CMK (cell line): Measurements from ENCODE around the gene ADAM15.

Experiments
- DNase-seq: peaks from one replicate; pipeline ENCODE4 v3.0.0-alpha.2; 2010; ENCODE audit warnings: low read depth

The ADAM15 gene

DNA sequence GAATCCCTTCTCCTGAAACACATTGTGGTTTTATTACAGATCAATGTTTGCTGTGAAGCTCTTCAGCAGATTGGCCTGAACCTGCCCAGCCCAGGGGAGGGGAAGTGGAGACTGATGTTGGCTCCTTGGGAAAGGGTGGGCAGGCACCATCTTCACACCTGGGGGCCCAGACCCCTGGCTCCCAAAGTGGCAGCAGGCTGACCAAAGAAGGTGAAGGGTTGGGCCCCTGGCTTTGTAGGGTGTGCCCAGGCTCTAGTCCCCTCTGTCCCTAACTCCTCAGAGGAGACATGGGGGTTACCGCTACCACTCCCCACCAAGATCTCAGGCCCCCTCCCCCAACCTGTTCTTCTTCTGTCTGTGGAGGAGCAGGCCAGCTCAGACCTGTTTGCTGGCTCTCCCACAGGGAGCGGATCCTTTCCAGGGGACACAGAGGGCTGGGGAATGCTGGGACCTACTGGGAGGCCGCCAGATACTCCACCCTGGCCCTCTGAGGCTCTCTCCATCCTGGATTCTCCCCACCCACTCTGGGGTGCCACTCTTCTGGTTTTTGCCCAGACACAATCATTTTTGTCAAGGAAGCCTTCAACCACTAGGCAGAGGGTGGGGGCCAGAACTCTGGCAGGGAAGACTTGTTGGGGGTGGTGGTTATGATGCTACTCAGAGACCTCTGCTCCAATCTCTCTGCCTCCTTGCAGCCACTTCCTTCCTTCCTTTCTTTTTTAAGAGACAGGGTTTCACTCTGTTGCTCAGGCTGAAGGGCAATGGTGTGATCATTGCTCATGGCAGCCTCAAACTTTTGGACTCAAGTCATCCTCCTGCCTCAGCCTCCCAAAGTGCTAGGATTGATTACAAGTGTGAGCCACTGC, 22.5 kb downstream of the ADAM15 start:
- DNase-seq: no peak

DNA sequence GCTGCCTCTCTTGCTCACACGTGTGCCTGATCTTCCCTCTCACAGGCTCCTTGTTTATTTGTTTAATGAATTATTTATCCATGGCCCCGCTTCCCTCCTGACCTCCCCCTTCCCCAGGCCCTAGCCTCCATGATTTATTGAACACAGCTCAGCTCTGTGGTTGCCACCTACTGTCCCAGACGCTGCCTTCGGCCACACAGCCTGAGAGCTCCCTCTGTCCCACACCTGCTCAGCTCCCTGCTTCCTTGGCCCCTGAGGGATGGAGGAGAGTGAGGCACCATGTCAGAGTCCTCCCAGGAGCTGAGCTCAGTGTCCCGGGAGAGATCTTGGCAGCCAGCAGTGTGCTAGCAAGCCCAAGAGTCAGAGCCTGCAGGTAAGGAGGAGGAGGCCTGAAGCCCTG, 24.4 kb downstream of the ADAM15 start:
- no peak for DNase-seq

DNA sequence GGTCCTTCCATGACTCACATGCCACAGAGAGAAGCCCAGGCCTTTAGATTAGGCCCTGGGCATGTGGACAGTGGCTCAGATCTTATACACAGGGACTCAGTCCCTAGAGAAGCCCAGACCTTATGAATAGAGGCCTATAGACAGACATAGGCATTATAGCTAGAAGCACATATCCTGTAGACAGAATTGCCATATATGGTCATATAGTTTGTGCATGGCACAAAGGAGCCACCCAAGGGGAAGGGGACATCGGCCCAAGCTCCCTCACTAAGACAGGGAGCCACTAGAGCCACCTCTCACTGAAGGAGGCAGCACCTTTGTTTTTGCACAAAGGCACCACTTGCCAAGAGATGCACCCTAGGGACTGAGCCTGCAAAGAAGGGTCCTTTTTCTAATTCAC, 25.3 kb downstream of the ADAM15 start:
- no peak for DNase-seq

DNA sequence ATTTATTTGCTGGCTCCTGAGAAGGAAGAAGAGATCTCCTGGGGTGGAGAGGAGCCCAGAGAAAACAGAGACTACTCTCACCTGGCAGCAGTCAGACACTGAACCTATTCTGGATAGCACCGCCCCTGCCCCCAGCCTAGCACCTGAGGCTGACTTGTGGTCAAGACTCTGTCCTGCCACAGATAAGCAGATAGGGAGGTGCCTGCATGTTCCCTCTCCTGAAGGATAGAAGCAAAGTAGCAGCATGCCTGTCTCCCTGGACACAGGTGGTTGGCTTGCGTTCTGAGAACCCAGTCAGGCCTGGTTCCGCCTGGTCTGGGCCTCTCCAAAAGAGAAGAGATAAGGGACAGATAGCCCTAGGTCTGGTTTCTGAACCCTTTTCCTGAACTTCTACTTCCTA, 26.2 kb downstream of the ADAM15 start:
- no peak for DNase-seq

DNA sequence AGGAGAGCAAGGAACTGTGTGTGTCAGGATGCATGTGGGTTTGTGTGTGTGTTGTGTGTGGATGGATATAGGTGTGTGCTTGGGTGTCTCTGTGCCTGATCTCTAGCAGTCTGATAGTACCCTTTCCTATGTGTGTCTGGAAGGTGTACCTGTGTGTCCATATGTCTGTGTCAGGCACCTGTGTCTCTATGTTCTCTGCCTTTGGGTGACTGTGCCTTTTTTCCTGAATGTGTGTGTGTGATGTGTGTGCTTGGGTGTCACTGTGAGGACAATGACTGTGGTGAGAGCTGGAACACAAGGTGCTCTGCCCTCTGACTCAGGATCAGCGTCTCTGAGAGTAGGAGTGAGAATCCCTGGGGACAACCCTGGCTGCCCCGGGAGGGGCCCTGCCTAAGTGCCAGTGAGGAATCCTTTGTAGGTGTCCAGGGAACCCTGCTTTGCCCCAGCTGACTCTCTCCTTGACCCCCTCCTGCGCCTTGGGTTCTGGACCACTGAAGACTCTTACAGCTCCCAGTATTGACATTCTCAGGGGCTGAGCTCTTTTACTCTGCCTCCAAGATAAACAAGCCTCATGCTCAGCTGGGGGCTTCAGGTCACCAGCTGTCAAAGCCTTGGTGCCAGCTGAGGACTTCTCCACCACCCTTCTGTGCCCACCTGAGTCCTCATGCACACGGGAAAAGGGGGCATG, 26.8 kb downstream of the ADAM15 start:
- no peak for DNase-seq

DNA sequence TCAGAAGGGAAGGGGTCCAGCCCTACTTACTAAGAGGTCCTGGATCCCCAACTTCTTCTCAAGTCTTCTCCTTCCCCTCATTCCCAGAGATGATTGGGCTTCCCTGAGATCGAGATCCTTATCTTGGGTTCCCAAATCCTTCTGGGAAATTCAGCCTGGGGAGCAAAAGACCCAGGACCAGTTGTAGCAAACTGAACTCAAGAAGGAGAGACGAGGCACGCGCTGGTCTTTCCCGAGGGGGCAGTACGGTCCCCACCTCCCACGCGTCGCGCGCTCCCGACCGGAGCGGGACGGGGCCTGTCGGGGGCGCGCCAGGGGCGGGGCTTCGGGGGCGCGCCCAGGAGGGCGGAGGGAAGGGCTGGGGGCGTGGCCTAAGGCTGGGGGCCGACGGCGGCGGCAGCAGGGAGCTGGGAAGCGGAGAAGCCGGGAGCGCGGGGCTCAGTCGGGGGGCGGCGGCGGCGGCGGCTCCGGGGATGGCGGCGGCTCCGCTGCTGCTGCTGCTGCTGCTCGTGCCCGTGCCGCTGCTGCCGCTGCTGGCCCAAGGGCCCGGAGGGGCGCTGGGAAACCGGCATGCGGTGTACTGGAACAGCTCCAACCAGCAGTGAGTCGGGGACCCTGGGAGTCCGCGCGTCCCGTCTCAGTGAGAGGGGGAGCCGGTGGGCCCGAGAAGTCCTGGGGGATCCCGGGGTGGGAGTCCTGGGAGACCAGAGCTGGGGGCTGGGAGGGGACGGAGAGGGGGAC, 27.5 kb downstream of the ADAM15 start, which contains the start of gene EFNA3:
TSS of gene EFNA3 (plus strand) at position 369 of the 741 bp plus-strand sequence. CDS start at position 474, 105 bp downstream.
- DNase-seq: peak; percentile 66

DNA sequence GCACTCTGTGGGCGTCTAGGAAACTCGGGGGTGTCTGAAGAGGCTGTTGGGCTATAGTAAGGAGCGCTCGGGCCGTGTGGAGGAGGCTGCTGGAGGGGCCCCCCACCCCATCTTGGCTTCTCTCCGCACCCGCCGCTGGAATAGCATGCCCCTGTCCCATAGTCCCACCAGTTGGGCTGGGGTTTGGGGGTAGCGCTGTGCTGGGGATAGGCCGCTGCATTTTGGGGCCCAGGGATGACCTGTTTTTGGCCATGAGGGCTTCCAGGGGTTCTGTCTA, 28.0 kb downstream of the ADAM15 start:
- DNase-seq: no peak

DNA sequence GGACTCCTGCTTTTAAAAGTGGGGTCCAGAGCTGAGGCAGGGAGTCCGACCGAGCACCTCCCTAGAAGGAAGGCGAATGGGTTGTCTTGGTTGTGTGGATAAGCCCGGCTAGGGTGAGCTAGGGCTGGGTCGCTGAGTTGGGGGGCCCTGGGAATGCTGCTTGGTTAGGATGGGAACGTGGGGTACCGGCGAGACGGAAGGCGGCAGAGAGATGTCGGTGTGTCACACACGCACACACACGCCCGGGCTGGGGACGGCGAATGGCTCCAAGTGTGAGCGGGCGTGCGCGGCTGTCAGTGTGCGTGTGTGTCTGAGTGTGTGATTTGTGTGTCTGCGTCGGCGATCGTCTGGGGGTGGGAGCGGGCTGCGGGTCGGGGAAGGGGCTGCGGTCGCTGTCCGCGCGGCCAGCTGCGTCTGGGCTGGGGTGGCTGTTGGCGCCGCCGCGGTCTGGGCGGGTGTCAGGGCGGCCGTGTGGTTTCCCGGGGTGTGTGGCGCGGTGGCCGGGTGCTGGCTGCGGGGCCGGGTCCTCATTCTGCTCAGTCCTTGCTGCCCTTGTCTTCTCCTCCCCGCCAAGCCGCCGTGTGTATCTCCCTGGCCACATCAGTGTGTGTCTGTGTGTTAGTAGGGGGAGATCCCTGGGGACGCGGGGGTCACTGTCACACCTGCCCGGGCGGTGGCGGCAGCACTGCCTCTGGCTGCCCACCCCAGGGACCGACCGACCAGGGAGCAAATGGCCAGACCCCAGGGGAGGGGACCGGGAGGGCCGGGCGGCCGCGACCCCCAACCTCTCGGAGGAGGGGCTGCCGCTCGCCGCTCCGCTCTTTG, 28.6 kb downstream of the ADAM15 start:
- DNase-seq: no peak

DNA sequence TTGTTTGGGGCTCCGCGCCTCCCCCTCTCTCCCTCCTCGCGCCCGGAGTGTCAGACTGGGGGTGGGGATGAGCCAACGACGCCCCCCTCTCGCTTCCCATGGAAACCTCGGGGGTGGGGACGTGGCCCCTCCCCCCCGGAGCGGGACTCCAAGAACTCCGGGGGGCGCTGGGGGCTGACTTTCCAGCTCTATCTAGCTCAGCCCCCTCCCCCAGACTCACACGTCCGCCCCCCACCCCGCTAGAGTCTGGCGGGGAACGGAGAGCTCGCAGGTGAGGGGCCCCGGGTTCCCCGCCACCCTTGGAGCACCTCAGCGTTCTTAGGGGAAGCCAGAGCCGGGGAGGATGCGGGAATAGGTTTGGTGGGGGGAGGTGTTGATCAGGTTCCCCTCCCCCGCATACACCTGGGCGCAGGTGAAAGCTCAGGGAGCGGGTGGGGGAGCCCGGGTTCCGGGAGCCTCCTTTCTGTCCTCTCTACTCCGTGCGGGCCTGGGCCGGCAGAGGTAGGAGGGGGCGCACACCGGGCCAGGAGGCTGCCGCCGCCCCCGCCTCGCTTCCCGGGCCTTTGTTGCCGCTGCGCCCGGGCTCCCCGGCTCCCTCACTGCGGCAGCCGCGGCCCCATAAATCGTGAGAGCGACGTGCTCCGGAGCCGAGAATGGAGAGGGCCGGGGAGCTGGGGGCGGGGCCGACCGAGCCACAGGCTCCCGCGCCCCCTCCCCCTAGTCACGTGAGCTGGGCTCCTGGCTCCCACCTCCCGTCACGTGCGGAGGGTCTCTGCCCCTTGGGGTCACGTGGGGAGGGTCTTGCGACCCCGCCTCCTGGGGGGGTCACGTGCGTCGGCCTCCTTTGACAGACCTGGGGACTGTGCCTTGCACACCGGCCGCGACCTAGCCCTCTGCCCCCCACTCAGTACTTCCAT, 29.5 kb downstream of the ADAM15 start:
- no peak for DNase-seq

DNA sequence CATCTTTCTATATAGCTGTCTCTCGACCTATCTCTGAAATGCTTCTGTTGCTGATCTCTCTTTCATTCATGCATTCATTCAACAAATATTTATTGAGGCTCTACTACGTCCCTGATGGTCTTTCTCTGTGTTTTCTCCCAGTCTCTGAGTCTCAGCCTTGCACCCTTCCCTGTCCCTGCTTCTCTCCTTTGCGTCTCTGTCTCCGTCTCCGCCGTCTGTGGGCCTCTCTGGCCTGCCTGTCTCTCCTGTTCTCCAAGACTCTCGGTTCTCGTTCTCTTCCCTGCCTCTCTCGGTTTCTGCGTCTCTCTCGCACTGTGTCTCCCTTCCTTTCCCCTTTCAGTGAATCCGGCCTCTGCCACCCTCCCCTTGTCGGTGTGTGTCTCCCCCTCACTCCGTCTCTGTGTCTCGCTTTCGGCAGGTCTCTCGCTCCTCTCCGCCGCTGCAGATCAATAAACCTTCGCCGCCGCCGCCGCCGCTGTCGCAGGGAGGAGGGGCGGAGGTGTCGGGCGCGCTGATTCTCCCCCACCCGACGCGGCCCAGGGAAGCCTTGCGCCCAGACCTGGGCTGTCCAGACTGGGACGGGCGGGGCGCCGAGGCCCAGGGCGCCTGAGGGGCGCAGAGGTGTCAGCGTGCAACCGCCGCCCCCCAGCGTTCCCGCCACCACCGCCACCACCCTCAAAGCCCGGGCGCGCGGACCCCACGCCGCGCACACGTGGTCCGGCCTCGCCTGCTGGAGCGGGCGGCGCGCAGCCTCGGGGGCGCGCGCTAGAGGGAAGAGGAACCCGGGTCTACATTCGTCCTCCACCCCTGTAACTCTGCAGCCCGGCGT, 30.6 kb downstream of the ADAM15 start:
- no peak for DNase-seq

DNA sequence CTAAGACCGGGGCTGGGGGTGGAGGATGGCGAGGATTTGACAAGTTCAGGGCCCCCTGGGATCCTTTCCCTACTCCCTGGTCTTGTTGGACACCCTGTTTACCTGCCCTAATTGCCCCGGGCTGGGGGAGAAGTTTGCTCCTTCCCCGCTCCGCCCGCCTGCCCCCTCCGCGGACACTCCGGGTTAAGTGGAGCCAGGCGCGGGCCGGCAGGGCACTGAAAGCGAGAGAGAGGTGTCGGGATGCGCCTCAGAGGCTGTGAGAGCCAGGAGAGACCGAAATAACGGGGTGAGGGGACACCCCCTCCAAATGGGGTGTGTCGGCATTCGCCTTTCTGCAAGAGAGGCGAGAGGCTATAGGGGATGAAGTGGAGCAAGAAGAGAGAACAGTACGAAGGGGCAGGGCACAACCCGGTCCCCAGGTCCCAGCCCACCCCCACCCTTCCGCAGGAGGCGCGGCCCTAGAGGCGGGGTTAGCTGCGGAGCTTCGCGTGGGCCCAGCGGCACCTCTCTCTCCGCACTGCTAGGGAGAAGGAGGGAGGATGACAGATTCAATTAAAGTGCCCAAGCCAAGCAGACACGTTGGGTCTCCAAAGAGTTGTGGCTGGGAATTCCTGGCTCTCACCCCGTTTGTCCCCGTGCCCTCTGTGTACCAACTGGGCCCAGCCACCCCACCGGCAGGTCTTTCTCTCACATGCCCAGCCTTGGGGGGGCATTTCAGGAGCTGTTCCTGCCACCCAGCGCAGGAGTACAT, 31.4 kb downstream of the ADAM15 start:
- no peak for DNase-seq

DNA sequence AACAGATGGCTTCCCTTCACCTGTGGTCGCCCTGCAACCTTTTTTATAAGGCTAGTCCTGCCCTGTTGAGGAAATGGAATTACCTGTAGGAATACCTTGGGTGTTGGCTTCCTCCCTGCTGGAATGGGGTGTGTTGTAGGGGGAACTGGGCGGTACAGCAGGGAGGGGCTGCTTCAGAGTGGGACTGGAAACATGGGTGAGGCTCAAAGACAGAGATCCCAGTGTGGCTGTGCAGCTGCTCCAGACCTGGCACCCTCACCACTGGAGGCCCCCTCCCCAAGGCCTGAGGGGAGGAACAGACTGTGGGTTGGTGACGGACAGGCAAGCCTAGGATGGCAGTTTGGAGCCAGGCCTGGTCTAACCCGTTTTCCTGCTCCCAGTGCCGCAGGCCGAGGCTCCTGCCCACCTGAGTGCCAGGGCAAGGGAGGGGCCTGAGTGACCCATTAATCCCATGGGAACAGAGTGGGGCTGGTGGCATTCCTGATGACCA, 32.0 kb downstream of the ADAM15 start:
- DNase-seq: no peak

DNA sequence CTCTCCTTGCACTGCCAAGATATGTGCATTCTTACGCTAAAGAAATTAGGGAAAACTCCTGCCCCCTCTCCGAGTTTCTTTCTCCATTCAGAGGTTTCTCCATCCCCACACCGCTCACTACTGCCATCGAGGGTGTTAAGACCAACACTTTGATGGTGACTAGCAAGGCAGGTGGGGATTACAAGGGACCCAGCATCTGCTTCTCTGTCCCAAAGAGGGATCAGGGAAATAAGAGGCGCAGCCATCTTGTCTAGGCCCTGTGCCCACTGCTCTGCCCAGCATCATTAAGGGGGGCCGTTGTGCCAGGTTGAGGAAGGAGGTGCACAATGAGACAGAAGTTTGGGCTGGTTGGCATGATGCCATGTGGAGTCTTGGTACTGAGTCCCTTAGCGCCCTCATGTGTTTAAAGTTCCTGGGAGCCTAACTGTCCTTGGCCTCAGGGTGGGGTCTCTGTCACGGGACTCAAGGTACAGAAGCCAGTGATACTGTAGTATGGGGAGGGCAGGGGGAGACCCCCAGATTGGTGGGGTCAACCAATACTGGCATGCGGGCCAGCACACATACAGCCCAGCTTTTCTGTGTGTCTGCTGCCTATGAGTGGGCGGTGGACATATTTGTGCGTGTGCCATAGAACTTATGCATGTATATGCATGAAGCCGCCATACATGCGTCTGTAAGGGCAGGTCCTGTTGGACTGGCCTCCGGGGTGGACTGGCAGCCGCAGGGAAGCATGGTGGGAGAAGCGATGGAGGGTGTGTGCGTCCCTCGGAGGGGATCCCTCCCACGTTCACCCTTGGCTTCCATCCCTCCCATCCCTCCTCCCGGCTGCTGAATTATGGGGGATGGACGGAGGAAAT, 33.0 kb downstream of the ADAM15 start:
- no peak for DNase-seq

DNA sequence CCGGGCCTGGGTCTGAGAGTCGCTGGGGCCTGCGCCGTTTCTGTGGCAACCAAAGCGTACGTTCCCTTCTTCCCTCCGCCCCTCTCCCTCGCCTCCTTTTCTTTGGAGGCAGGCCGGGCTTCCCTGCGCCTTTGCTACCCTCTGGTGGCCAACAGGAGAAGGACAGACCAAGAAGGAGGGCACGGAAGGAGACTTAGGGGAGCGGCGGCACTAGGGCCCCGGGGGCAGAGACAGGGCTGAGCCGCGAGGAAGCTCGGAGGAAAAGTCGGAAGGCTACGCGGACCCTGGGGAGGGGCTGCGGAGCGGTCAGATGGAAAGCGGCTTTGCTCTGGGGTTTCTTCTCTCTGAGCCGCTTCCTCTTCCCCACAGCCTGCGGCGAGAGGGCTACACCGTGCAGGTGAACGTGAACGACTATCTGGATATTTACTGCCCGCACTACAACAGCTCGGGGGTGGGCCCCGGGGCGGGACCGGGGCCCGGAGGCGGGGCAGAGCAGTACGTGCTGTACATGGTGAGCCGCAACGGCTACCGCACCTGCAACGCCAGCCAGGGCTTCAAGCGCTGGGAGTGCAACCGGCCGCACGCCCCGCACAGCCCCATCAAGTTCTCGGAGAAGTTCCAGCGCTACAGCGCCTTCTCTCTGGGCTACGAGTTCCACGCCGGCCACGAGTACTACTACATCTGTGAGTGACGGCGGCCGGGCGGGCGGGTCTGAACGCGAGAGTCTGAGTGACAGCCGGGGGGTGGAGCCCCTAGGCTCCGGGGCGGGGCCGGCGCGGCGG, 33.8 kb downstream of the ADAM15 start:
- peak; percentile 87 for DNase-seq

DNA sequence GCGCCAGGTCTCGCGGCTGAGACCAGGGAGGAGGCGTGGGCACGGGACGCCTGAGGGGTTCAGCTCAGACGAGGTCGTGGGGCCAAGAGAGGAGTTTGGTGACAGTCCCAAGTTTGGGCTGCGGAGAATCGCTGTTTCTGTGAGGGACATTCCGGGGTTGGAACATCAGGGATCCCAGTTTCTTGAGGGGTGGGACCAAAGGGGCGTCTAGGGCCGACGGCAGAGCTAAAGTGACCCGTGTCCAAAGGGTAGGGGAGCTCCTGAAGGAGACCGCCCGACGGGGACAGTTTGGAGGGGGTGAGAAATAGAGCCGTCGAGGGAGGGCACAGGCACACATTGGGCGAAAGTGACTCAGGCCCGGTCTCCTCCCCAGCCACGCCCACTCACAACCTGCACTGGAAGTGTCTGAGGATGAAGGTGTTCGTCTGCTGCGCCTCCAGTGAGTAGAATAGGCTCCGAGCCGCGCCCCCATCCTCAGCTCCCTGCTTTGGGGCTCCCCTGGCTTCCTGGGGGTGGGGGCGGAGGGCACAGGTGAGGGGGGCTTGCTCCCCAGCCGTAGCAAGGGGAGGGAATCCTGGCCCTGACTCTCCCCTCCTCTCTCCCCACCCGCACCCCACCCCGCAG, 34.5 kb downstream of the ADAM15 start:
- no peak for DNase-seq

DNA sequence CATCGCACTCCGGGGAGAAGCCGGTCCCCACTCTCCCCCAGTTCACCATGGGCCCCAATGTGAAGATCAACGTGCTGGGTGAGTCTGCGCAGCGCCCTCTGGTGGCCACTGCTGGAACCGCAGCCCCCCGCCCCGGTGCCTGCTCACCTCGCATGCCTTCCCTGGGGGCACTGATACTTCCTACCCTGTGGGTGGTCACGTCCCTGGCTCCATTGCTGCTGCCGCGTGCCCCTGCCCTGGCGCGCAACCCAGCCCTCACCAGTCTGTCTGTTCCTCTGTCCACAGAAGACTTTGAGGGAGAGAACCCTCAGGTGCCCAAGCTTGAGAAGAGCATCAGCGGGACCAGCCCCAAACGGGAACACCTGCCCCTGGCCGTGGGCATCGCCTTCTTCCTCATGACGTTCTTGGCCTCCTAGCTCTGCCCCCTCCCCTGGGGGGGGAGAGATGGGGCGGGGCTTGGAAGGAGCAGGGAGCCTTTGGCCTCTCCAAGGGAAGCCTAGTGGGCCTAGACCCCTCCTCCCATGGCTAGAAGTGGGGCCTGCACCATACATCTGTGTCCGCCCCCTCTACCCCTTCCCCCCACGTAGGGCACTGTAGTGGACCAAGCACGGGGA, 35.1 kb downstream of the ADAM15 start:
- DNase-seq: no peak
